K562 (cell line): ENCODE results near the gene ZCCHC24. TPM values are rescaled to one million over a fixed set of nuclear protein-coding genes. Genes with fewer than 3 reads are reported as not detected.

Experiments used
- ARHGAP35 ChIP-seq: fragments of 450-650 bp; IDR thresholded peaks from 2 replicates; pipeline ENCODE4 v1.6.1; 2018; ENCODE audit not compliant: partially characterized antibody
- CBX2 ChIP-seq: fragments of 200-600 bp; sonication (generic); IDR thresholded peaks from one replicate; pipeline ENCODE4 v1.6.1; 2012; ENCODE audit warnings: mild to moderate bottlenecking, low read length, inconsistent platforms; ENCODE audit not compliant: insufficient read depth, poor library complexity, severe bottlenecking
- CBX5 ChIP-seq: IDR thresholded peaks from 2 replicates; pipeline ENCODE4 v1.6.1; 2014; ENCODE audit warnings: low read depth, borderline replicate concordance
- CREB5 ChIP-seq: fragments of 250-450 bp; sonication (Bioruptor Pico); IDR thresholded peaks from 2 replicates; pipeline ENCODE4 v1.5.0; 2020; ENCODE audit warnings: mild to moderate bottlenecking
- FOXP4 ChIP-seq: sonication (generic); formaldehyde crosslinking; IDR thresholded peaks from 2 replicates; pipeline ENCODE4 v1.8.0; 2022; ENCODE audit warnings: mild to moderate bottlenecking, missing genetic modification reagents, borderline replicate concordance
- GTF2A2 ChIP-seq: IDR thresholded peaks from 2 replicates; pipeline ENCODE4 v1.6.1; 2016; ENCODE audit warnings: mild to moderate bottlenecking, missing genetic modification characterization, missing compliant biosample characterization
- JUND ChIP-seq, 2 experiments: IDR thresholded peaks; 2 replicates in 1 of 2; 3 replicates in 1 of 2; pipeline ENCODE4 v1.6.1; 2011; ENCODE audit warnings: borderline replicate concordance in 2 of 2, low read depth in 2 of 2, low read length in 2 of 2, improper control_type of control experiment in 1 of 2, missing biosample characterization in 1 of 2, missing genetic modification characterization in 1 of 2, missing genetic modification reagents in 1 of 2
- MED1 ChIP-seq: sonication (generic); formaldehyde crosslinking; IDR thresholded peaks from 2 replicates; pipeline ENCODE4 v1.8.1; 2023; ENCODE audit warnings: missing genetic modification reagents, borderline replicate concordance
- NCOA2 ChIP-seq, 2 experiments: fragments of 450-650 bp; IDR thresholded peaks; 2 replicates each; pipeline ENCODE4 v1.6.1; 2018; ENCODE audit warnings: mild to moderate bottlenecking in 2 of 2, moderate library complexity in 1 of 2; ENCODE audit not compliant: partially characterized antibody in 2 of 2
- NCOA6 ChIP-seq: fragments of 450-650 bp; IDR thresholded peaks from 2 replicates; pipeline ENCODE4 v1.6.1; 2017; ENCODE audit warnings: mild to moderate bottlenecking
- NFE2 ChIP-seq: IDR thresholded peaks from 2 replicates; pipeline ENCODE4 v1.6.1; 2014; ENCODE audit warnings: antibody characterized with exemption, low read depth
- POLR2AphosphoS5 ChIP-seq: IDR thresholded peaks from 2 replicates; pipeline ENCODE4 v1.6.1; 2011; ENCODE audit warnings: mild to moderate bottlenecking, low read depth, low read length, moderate library complexity; ENCODE audit not compliant: control insufficient read depth, insufficient read depth
- RBM17 ChIP-seq: fragments of 200-400 bp; formaldehyde crosslinking; IDR thresholded peaks from 2 replicates; pipeline ENCODE4 v1.6.1; 2017; ENCODE audit warnings: low read depth, mild to moderate bottlenecking, low read length, borderline replicate concordance
- RBM22 ChIP-seq: fragments of 200-400 bp; formaldehyde crosslinking; IDR thresholded peaks from 2 replicates; pipeline ENCODE4 v1.6.1; 2018; ENCODE audit warnings: low read length, low read depth; ENCODE audit not compliant: poor library complexity, severe bottlenecking
- SMAD4 ChIP-seq: fragments of 250-450 bp; sonication (Bioruptor Pico); conservative IDR thresholded peaks from 2 replicates; pipeline ENCODE4 v1.8.0; 2021; ENCODE audit warnings: inconsistent platforms, mild to moderate bottlenecking, moderate library complexity
- THAP12 ChIP-seq: fragments of 250-450 bp; sonication (Bioruptor Pico); IDR thresholded peaks from 2 replicates; pipeline ENCODE4 v1.9.0; 2021; ENCODE audit warnings: mild to moderate bottlenecking, inconsistent platforms
- ZC3H4 ChIP-seq: sonication (generic); formaldehyde crosslinking; IDR thresholded peaks from 2 replicates; pipeline ENCODE4 v1.9.0; 2021; ENCODE audit warnings: missing genetic modification reagents, borderline replicate concordance
- ZC3H8 ChIP-seq: fragments of 450-650 bp; IDR thresholded peaks from 2 replicates; pipeline ENCODE4 v1.6.1; 2017
- ZKSCAN8 ChIP-seq: fragments of 200-800 bp; sonication (Bioruptor generic); IDR thresholded peaks from 2 replicates; pipeline ENCODE4 v1.6.1; 2016; ENCODE audit warnings: missing genetic modification characterization, missing compliant biosample characterization
- ZNF12 ChIP-seq: sonication (generic); formaldehyde crosslinking; IDR thresholded peaks from 2 replicates; pipeline ENCODE4 v1.4.0; 2020; ENCODE audit warnings: mild to moderate bottlenecking, missing genetic modification reagents
- ZNF134 ChIP-seq: fragments of 250-450 bp; sonication (Bioruptor Pico); conservative IDR thresholded peaks from 2 replicates; pipeline ENCODE4 v1.4.0; 2020
- ZNF311 ChIP-seq: fragments of 250-450 bp; sonication (Bioruptor Pico); IDR thresholded peaks from 2 replicates; pipeline ENCODE4 v1.4.0; 2020; ENCODE audit warnings: mild to moderate bottlenecking, moderate library complexity
- ZNF780A ChIP-seq: fragments of 250-450 bp; sonication (Bioruptor Pico); IDR thresholded peaks from 2 replicates; pipeline ENCODE4 v1.5.0; 2021; ENCODE audit warnings: mild to moderate bottlenecking
- polyA plus RNA-seq, 8 experiments: library from polyadenylated mRNA; depleted of rRNA in 4 of 8; stranded (reverse) in 5 of 8; unstranded in 3 of 8; fragments of >200 nt; fragmentation: Nextera tagmentation in 2 of 8; fragmentation: Illumina TruSeq in 1 of 8; extraction: Ambion mirVana in 2 of 8; extraction: Trizol in 1 of 8; gene quantifications; 2 replicates each; pipeline versions ENCODE4 v1.2.1 to v1.2.3, GENCODE V29; 2011 to 2014; ENCODE audit warnings: inconsistent platforms in 1 of 8, missing spikeins in 1 of 8
- total RNA-seq, 7 experiments: library from RNA; depleted of rRNA in 6 of 7; stranded (reverse); fragments of >200 nt in 6 of 7; fragmentation: Illumina TruSeq in 2 of 7; extraction: Trizol in 2 of 7; gene quantifications; 2 replicates each; pipeline versions ENCODE4 v1.2.1 to v1.2.3, GENCODE V29; 2011 to 2021; ENCODE audit warnings: low replicate concordance in 1 of 7

The ZCCHC24 gene
- total and polyA plus RNA-seq, 9 of the 15 experiments (the other 6 are each of a cell fraction or from before 2014, with no cell fraction given): 0.84 to 11.0 (median 4.6) TPM

GRCh38 chr10:79347226-79347893 lies 98.1 kb downstream of the ZCCHC24 start, which contains the start of gene PPIF (continued):
- TF ChIP-seq ZNF311 (CRISPR knock-in tag) (0 out of 2 replicates have a peak, but pooled peaks have one; percentile 13), NFE2 (peak; percentile 18; the same call in 1 of the 2 replicates), JUND (IDR thresholded peaks at IDR 0.05; ENCODE audit: borderline replicate concordance, low read depth, low read length) (peak; percentile 58), JUND (tag; IDR thresholded peaks at IDR 0.05; ENCODE audit: borderline replicate concordance, low read depth, low read length) (peak; percentile 36; the same call in 1 of the 3 replicates), ZNF134 (CRISPR knock-in tag) (no peak), RBM22 (peak; percentile 11), THAP12 (CRISPR knock-in tag) (peak; percentile 95), CBX5 (0 out of 2 replicates have a peak, but pooled peaks have one; percentile 31), ZKSCAN8 (CRISPR knock-in tag) (no peak), ZC3H8 (no peak), FOXP4 (CRISPR knock-in tag) (no peak), RBM17 (no peak), MED1 (CRISPR knock-in tag) (no peak), ARHGAP35 (no peak), SMAD4 (CRISPR knock-in tag) (no peak), ZC3H4 (CRISPR knock-in tag) (peak; percentile 95), GTF2A2 (tag) (0 out of 2 replicates have a peak, but pooled peaks have one; percentile 50), ZNF780A (CRISPR knock-in tag) (no peak), POLR2AphosphoS5 (peak; percentile 88), CREB5 (CRISPR knock-in tag) (no peak), CBX2 (no peak), ZNF12 (no peak; the same call in 1 of the 2 replicates), NCOA2 (IDR thresholded peaks at IDR 0.05; ENCODE audit: partially characterized antibody in 2 of 2) (no peak), NCOA6 (no peak)
